H1 (cell line): ENCODE data around the gene SPIB. TPM values are rescaled to one million over a fixed set of nuclear protein-coding genes. Genes with fewer than 3 reads are reported as not detected.

ENCODE experiments used
- BACH1 ChIP-seq: IDR thresholded peaks from 2 replicates; pipeline ENCODE4 v1.6.1; 2012; ENCODE audit warnings: low read length, improper control_type of control experiment
- CBX8 ChIP-seq: fragments of 300-800, 300-1000 bp; sonication (generic); IDR thresholded peaks from 2 replicates; pipeline ENCODE4 v1.7.1; 2016; ENCODE audit warnings: low read depth, low read length, borderline replicate concordance
- CEBPB ChIP-seq: IDR thresholded peaks from 2 replicates; pipeline ENCODE4 v1.6.1; 2012; ENCODE audit warnings: low read depth, low read length
- CHD2 ChIP-seq: IDR thresholded peaks from 2 replicates; pipeline ENCODE4 v1.6.1; 2012; ENCODE audit warnings: low read length, improper control_type of control experiment
- EGR1 ChIP-seq: IDR thresholded peaks from 2 replicates; pipeline ENCODE4 v1.6.1; 2011; ENCODE audit warnings: low read depth, low read length, borderline replicate concordance
- EZH2 ChIP-seq: fragments of 200-600 bp; sonication (generic); IDR thresholded peaks from 2 replicates; pipeline ENCODE4 v1.7.1; 2012; ENCODE audit warnings: low read depth, mild to moderate bottlenecking, moderate library complexity, low read length, inconsistent platforms; ENCODE audit not compliant: severe bottlenecking
- RFX5 ChIP-seq: IDR thresholded peaks from 2 replicates; pipeline ENCODE4 v1.6.1; 2011; ENCODE audit warnings: low read depth, low read length, improper control_type of control experiment, borderline replicate concordance
- SAP30 ChIP-seq: fragments of 300-600 bp; sonication (generic); IDR thresholded peaks from 2 replicates; pipeline ENCODE4 v1.7.1; 2012; ENCODE audit warnings: low read length, moderate library complexity, mild to moderate bottlenecking, inconsistent platforms; ENCODE audit not compliant: insufficient read depth, insufficient replicate concordance
- polyA plus RNA-seq, 7 experiments: library from polyadenylated mRNA; depleted of rRNA in 3 of 7; stranded (reverse) in 5 of 7; unstranded in 2 of 7; fragments of >200 nt in 5 of 7; fragments of 200-250 nt in 2 of 7; gene quantifications; 1 replicate in 5 of 7; 2 replicates in 1 of 7; 4 replicates in 1 of 7; pipeline versions ENCODE4 v1.2.1 to v1.2.3, GENCODE V29; 2011 to 2013; ENCODE audit warnings: missing spikeins in 2 of 7, mixed read lengths in 2 of 7
- total RNA-seq: library from RNA; stranded (reverse); fragmentation: NEBNext Ultra II Directional; extraction: Animal tissue kit (Norgen Biotek cat#: 25700); gene quantifications from 2 replicates; pipeline ENCODE4 v1.2.1, GENCODE V29; 2021

Gene SPIB
- total and polyA plus RNA-seq, 2 of the 8 experiments (the other 6 are each of a cell fraction or from before 2014, with no cell fraction given), result 11.1 to 17.4 TPM

- TF ChIP-seq CHD2 (no peak), EGR1 (no peak), EZH2 (no peak), RFX5 (no peak), BACH1 (no peak), SAP30 (no peak), CEBPB (no peak), CBX8 (no peak)
Observed at GRCh38 chr19:50447750-50448149, 29.0 kb downstream of the SPIB start (continued).
